ENCODE data around the gene NOL4L. TPM values are rescaled to one million over a fixed set of nuclear protein-coding genes. Genes with fewer than 3 reads are reported as not detected.

The NOL4L gene
- total RNA-seq, 1 experiment from 2014 or later, result 1.4 TPM

- CTCF ChIA-PET, result no interaction called here
- no TSS peak for BruUV-seq (replicated peaks)
- no peak for DNase-seq (ENCODE audit: low spot score)
- Histone ChIP-seq H3K4me1 (ENCODE audit: insufficient read depth, low read length, poor library complexity, severe bottlenecking) (no peaks in the 10 kb centered on the region), H3K9me3 (ENCODE audit: low read depth, low read length, poor library complexity, severe bottlenecking) (no peaks in the 10 kb centered on the region), H3K27ac (ENCODE audit: low read depth, low read length, poor library complexity, severe bottlenecking) (no peak overlapping the region), H3K27me3 (replicated peaks; ENCODE audit: insufficient read depth, low read depth, low read length, poor library complexity) (peaks cover 7% of the 10 kb centered on the region), H3K36me3 (ENCODE audit: insufficient read depth, low read length, poor library complexity, severe bottlenecking) (no peaks in the 10 kb centered on the region), H3K4me3 (ENCODE audit: low read depth, low read length, poor library complexity, severe bottlenecking) (no peak overlapping the region)
- intact Hi-C loops (cut with micrococcal nuclease; ENCODE audit: unreplicated experiment), result no loop called here
- POLR2A ChIA-PET (ENCODE audit: low non-redundant PET), result no interaction called here
- TF ChIP-seq EZH2 (IDR thresholded peaks at IDR 0.05; ENCODE audit: borderline replicate concordance, low read depth, low read length, poor library complexity, severe bottlenecking) (no peak), CTCF (conservative IDR thresholded peaks at IDR 0.05; ENCODE audit: low read depth, low read length) (no peak)
These were observed 37.4 kb downstream of the NOL4L start for GRCh38 chr20:32547753-32548034.

DNA sequence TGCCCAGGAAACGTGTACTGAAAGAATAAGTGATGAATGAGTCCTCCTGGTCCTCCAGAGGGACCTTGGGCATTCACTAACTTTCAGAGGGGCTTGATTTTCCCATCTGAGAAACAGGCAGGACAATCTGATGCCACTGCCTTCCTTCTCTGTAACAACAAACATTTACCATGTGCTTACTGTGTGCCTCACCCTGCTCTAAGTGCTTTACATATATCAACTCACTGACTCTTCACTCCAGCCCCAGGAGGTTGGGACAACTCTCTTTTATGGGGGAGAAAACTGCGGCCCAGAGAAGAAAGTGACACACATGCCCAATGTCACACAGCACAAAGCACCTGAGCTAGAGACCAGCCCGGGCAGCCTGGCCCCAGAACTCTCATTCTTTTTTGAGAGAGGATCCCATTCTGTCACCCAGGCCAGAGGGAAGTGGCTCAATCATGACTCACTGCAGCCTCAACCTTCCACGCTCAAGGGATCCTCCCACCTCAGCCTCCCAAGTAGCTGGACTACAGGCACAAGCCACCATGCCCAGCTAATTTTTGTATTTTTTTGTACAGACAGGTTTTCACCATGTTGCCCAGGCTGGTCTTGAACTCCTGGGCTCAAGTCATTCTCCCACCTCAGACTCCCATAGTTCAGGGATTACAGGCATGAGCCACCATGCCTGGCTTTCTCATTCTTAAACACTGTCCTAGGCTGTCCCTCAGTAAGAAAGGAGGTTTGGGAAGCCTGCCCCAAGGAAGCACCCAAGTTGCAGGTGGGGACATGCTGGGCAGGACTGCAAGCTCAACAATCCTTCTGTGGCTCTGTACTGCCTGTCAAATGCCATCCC, 38.0 kb downstream of the NOL4L start:
- Histone ChIP-seq H3K9me3 (ENCODE audit: low read depth, low read length, poor library complexity, severe bottlenecking) (no peaks in the 10 kb centered on the region), H3K4me3 (ENCODE audit: low read depth, low read length, poor library complexity, severe bottlenecking) (no peak overlapping the region), H3K27ac (ENCODE audit: low read depth, low read length, poor library complexity, severe bottlenecking) (no peak overlapping the region), H3K4me1 (ENCODE audit: insufficient read depth, low read length, poor library complexity, severe bottlenecking) (no peaks in the 10 kb centered on the region), H3K36me3 (ENCODE audit: insufficient read depth, low read length, poor library complexity, severe bottlenecking) (no peaks in the 10 kb centered on the region), H3K27me3 (replicated peaks; ENCODE audit: insufficient read depth, low read depth, low read length, poor library complexity) (peaks cover 7% of the 10 kb centered on the region)
- intact Hi-C loops (cut with micrococcal nuclease; ENCODE audit: unreplicated experiment), result no loop called here
- no peak for TF ChIP-seq CTCF (conservative IDR thresholded peaks at IDR 0.05; ENCODE audit: low read depth, low read length)
- no peak for TF ChIP-seq EZH2 (IDR thresholded peaks at IDR 0.05; ENCODE audit: borderline replicate concordance, low read depth, low read length, poor library complexity, severe bottlenecking)
- DNase-seq (ENCODE audit: low spot score), result no peak
- CTCF ChIA-PET, result no interaction called here
- no TSS peak for BruUV-seq (replicated peaks)
- POLR2A ChIA-PET (ENCODE audit: low non-redundant PET), result no interaction called here

GRCh38 chr20:32544893-32545840, 40.0 kb downstream of the NOL4L start:
- H3K27ac ChIP-seq (ENCODE audit: low read depth, low read length, poor library complexity, severe bottlenecking), result no peak overlapping the region
- DNase-seq (ENCODE audit: low spot score), result no peak
- no TSS peak for BruUV-seq (replicated peaks)
- H3K36me3 ChIP-seq (ENCODE audit: insufficient read depth, low read length, poor library complexity, severe bottlenecking), result no peaks in the 10 kb centered on the region
- CTCF ChIA-PET, result interaction anchor here (0.7 kb wide), 1 partner anchor 222 kb away, joined by 3 read pairs; no protein-coding TSS in a partner anchor
- no peaks in the 10 kb centered on the region for H3K4me1 ChIP-seq (ENCODE audit: insufficient read depth, low read length, poor library complexity, severe bottlenecking)
- intact Hi-C loops (cut with micrococcal nuclease; ENCODE audit: unreplicated experiment), result no loop called here
- no peaks in the 10 kb centered on the region for H3K9me3 ChIP-seq (ENCODE audit: low read depth, low read length, poor library complexity, severe bottlenecking)
- no peak overlapping the region for H3K4me3 ChIP-seq (ENCODE audit: low read depth, low read length, poor library complexity, severe bottlenecking)
- POLR2A ChIA-PET (ENCODE audit: low non-redundant PET), result no interaction called here
- peaks cover 7% of the 10 kb centered on the region for H3K27me3 ChIP-seq (replicated peaks; ENCODE audit: insufficient read depth, low read depth, low read length, poor library complexity)
- TF ChIP-seq CTCF (conservative IDR thresholded peaks at IDR 0.05; ENCODE audit: low read depth, low read length) (no peak), EZH2 (IDR thresholded peaks at IDR 0.05; ENCODE audit: borderline replicate concordance, low read depth, low read length, poor library complexity, severe bottlenecking) (no peak)

Measured in A673 (cell line).